Astrocyte (in vitro differentiated cells and primary cell): ENCODE data around the gene C1orf232. TPM values are rescaled to one million over a fixed set of nuclear protein-coding genes. Genes with fewer than 3 reads are reported as not detected.

ENCODE experiments used
- DNase-seq: peaks from one replicate; pipeline ENCODE4 v3.0.0-alpha.2; 2010; ENCODE audit warnings: low read depth
- FAIRE-seq: peaks from 2 replicates; lab custom pipeline; 2011; peaks lifted over from hg19 to GRCh38; lab: Jason Lieb, UNC
- H2AFZ ChIP-seq: 2 replicates; pipeline ENCODE4 v1.6.0; 2012; ENCODE audit warnings: low read depth, low read length, inconsistent platforms
- H3K27ac ChIP-seq: 2 replicates; pipeline ENCODE4 v1.5.1; 2011; ENCODE audit warnings: low read depth, low read length, inconsistent platforms
- H3K27me3 ChIP-seq: 2 replicates; pipeline ENCODE4 v1.6.0; 2011; ENCODE audit warnings: low read length, inconsistent platforms; ENCODE audit not compliant: insufficient read depth
- H3K36me3 ChIP-seq: 2 replicates; pipeline ENCODE4 v1.5.1; 2011; ENCODE audit warnings: low read length, inconsistent platforms; ENCODE audit not compliant: insufficient read depth
- H3K4me1 ChIP-seq: 2 replicates; pipeline ENCODE4 v1.5.1; 2011; ENCODE audit warnings: low read length, inconsistent platforms; ENCODE audit not compliant: insufficient read depth
- H3K4me2 ChIP-seq: 2 replicates; pipeline ENCODE4 v1.6.0; 2012; ENCODE audit warnings: low read length, inconsistent platforms
- H3K4me3 ChIP-seq: 2 replicates; pipeline ENCODE4 v1.5.1; 2011; ENCODE audit warnings: low read depth, mild to moderate bottlenecking, low read length, inconsistent platforms; ENCODE audit not compliant: insufficient read depth
- H3K79me2 ChIP-seq: 2 replicates; pipeline ENCODE4 v1.6.0; 2012; ENCODE audit warnings: mild to moderate bottlenecking, low read length, inconsistent platforms; ENCODE audit not compliant: insufficient read depth
- H3K9ac ChIP-seq: 2 replicates; pipeline ENCODE4 v1.6.0; 2012; ENCODE audit warnings: mild to moderate bottlenecking, low read length, inconsistent platforms
- H3K9me3 ChIP-seq: 2 replicates; pipeline ENCODE4 v1.5.1; 2012; ENCODE audit warnings: low read depth, mild to moderate bottlenecking, low read length, inconsistent platforms; ENCODE audit not compliant: insufficient read depth
- H4K20me1 ChIP-seq: 2 replicates; pipeline ENCODE4 v1.6.0; 2012; ENCODE audit warnings: low read length, inconsistent platforms; ENCODE audit not compliant: insufficient read depth
- H3K27ac Mint-ChIP-seq: one replicate; pipeline ENCODE4 v1.8.0; 2021; ENCODE audit warnings: mild to moderate bottlenecking, mixed read lengths; ENCODE audit not compliant: unreplicated experiment
- H3K27me3 Mint-ChIP-seq: one replicate; pipeline ENCODE4 v1.8.0; 2021; ENCODE audit warnings: low read depth, mixed read lengths; ENCODE audit not compliant: unreplicated experiment
- H3K36me3 Mint-ChIP-seq: one replicate; pipeline ENCODE4 v1.8.0; 2021; ENCODE audit warnings: low read depth, mixed read lengths; ENCODE audit not compliant: unreplicated experiment
- H3K4me1 Mint-ChIP-seq: one replicate; pipeline ENCODE4 v1.8.0; 2021; ENCODE audit warnings: low read depth, mixed read lengths; ENCODE audit not compliant: unreplicated experiment
- H3K4me3 Mint-ChIP-seq: one replicate; pipeline ENCODE4 v1.8.0; 2021; ENCODE audit warnings: mild to moderate bottlenecking, moderate library complexity, mixed read lengths; ENCODE audit not compliant: unreplicated experiment
- H3K9me3 Mint-ChIP-seq: one replicate; pipeline ENCODE4 v1.8.0; 2021; ENCODE audit warnings: mild to moderate bottlenecking, mixed read lengths; ENCODE audit not compliant: unreplicated experiment
- CTCF ChIP-seq: IDR thresholded peaks from 2 replicates; pipeline ENCODE4 v1.5.1; 2011; ENCODE audit warnings: low read depth, mild to moderate bottlenecking, inconsistent platforms, low read length, moderate library complexity; ENCODE audit not compliant: insufficient read depth
- EZH2 ChIP-seq: IDR thresholded peaks from 2 replicates; pipeline ENCODE4 v1.6.1; 2012; ENCODE audit warnings: mild to moderate bottlenecking, low read length, inconsistent platforms; ENCODE audit not compliant: insufficient read depth
- total RNA-seq: library from RNA; stranded (reverse); gene quantifications from 2 replicates; pipeline ENCODE4 v1.2.1, GENCODE V29; 2021

C1orf232 gene
- total RNA-seq, 1 donor from 2014 or later, result not detected

DNA sequence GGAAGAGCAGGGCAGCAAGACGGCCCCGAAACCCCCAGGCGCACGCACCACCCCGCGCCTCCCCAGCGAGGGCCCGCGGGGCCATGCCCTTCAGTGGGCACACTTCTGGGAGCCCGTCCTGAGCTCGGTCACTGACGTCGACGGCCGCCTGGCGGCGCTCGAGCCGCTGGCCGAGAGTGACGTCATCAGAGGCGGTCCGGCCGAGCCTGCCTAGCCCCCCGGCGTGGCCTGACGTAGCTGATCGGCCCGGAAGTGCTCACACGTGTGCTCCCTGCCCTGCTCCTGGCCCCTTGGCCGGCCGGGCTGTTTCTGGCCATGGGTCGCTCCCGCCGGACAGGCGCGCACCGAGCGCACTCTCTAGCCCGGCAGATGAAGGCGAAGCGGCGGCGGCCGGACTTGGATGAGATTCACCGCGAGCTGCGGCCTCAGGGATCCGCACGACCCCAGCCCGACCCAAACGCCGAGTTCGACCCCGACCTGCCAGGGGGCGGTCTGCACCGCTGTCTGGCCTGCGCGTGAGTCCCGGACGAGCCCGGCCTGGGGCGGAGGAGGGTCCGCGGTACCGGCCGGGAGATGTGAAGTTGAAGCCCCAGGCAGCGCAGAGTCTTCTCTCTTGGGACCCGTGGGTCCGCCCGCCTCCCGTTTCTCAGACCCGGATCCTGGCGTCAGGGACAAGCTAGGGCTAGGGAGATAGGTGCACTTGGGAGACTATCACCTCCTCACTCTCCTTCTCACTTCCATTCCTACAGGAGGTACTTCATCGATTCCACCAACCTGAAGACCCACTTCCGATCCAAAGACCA, 1.1 kb upstream of the C1orf232 start, which contains the start of gene ZNF593:
ZNF593 (plus strand) TSS at position 240 of the 803 bp plus-strand sequence; CDS start at position 316, 76 bp downstream.
- Histone ChIP-seq H3K79me2 (peaks cover 20% of the 10 kb centered on the region), H3K4me3 (peak within 1 kb of the TSS; percentile 68), H3K9ac (peak within 1 kb of the TSS; percentile 94), H3K27ac (peak within 1 kb of the TSS; percentile 74), H3K9me3 (no peaks in the 10 kb centered on the region), H2AFZ (peak within 1 kb of the TSS; percentile 96), H4K20me1 (no peaks in the 10 kb centered on the region), H3K27me3 (no peaks in the 10 kb centered on the region), H3K4me1 (peaks cover 16% of the 10 kb centered on the region), H3K4me2 (peak within 1 kb of the TSS; percentile 88), H3K36me3 (no peaks in the 10 kb centered on the region)
- Mint-ChIP-seq H3K27ac (no peak within 1 kb of the TSS), H3K4me3 (peak within 1 kb of the TSS; percentile 89), H3K36me3 (no peaks in the 10 kb centered on the region), H3K27me3 (no peaks in the 10 kb centered on the region), H3K4me1 (peaks cover 2% of the 10 kb centered on the region), H3K9me3 (no peaks in the 10 kb centered on the region)
- DNase-seq, result peak; percentile 78
- FAIRE-seq, result peak; percentile 58
- TF ChIP-seq EZH2, result no peak
- TF ChIP-seq CTCF, result peak; percentile 57

- Histone ChIP-seq H3K79me2 (peaks cover 20% of the 10 kb centered on the region), H3K27me3 (no peaks in the 10 kb centered on the region), H3K36me3 (no peaks in the 10 kb centered on the region), H3K27ac (no peak overlapping the region), H3K9ac (peak overlapping the region; percentile 94), H3K4me3 (peak overlapping the region; percentile 68), H3K9me3 (no peaks in the 10 kb centered on the region), H3K4me1 (peaks cover 20% of the 10 kb centered on the region), H3K4me2 (peak overlapping the region; percentile 88), H2AFZ (peak overlapping the region; percentile 96), H4K20me1 (no peaks in the 10 kb centered on the region)
- no peak for TF ChIP-seq EZH2
- no peak for TF ChIP-seq CTCF
- H3K9me3 Mint-ChIP-seq, result no peaks in the 10 kb centered on the region
- H3K4me3 Mint-ChIP-seq, result peak overlapping the region; percentile 89
- H3K27ac Mint-ChIP-seq, result no peak overlapping the region
- H3K27me3 Mint-ChIP-seq, result no peaks in the 10 kb centered on the region
- H3K4me1 Mint-ChIP-seq, result peaks cover 6% of the 10 kb centered on the region
- FAIRE-seq (no peak), DNase-seq (no peak)
- H3K36me3 Mint-ChIP-seq, result no peaks in the 10 kb centered on the region
Observed at GRCh38 chr1:26169198-26169554, 413 bp upstream of the C1orf232 start.

DNA sequence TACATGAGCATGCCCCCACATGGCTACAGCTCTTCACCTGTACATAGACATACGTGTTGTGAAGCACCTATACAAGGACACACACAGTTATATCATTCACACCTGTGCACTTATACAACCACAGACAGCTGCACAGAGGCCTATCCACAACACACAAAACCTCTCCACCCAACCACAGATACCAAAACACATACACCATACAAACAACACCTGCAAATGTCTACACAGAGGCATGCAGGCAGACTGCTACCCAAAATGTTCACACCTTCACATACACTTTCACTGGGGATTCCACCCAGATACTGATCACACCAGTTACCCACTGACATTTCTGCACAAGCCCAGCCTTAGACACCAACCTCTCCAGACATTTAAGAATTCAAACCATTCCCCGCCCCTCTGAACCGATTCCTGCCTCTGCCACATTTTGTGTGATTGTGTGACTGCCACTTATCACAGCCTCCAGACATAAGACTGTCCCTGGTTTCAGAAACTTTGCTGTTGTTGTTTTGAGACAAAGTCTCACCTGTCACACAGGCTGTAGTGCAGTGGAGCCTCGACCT, 2.0 kb downstream of the C1orf232 start:
- TF ChIP-seq CTCF, result no peak
- TF ChIP-seq EZH2, result no peak
- Histone ChIP-seq H2AFZ (no peak overlapping the region), H4K20me1 (no peaks in the 10 kb centered on the region), H3K4me2 (no peak overlapping the region), H3K9me3 (no peaks in the 10 kb centered on the region), H3K9ac (no peak overlapping the region), H3K79me2 (peaks cover 20% of the 10 kb centered on the region), H3K4me3 (no peak overlapping the region), H3K4me1 (peaks cover 23% of the 10 kb centered on the region), H3K36me3 (no peaks in the 10 kb centered on the region), H3K27me3 (peaks cover 2% of the 10 kb centered on the region), H3K27ac (no peak overlapping the region)
- peaks cover 9% of the 10 kb centered on the region for H3K4me1 Mint-ChIP-seq
- no peaks in the 10 kb centered on the region for H3K27me3 Mint-ChIP-seq
- DNase-seq (no peak), FAIRE-seq (no peak)
- no peak overlapping the region for H3K4me3 Mint-ChIP-seq
- H3K9me3 Mint-ChIP-seq, result no peaks in the 10 kb centered on the region
- H3K36me3 Mint-ChIP-seq, result no peaks in the 10 kb centered on the region
- no peak overlapping the region for H3K27ac Mint-ChIP-seq
